Measurements from ENCODE around the gene PRORP. TPM values are rescaled to one million over a fixed set of nuclear protein-coding genes. Genes with fewer than 3 reads are reported as not detected.
A peak's percentile ranks its signal among the peaks of the same experiment; 100 is the strongest.

The PRORP gene
- 22.4 TPM for total RNA-seq
- long read RNA-seq, full-length matches to known transcripts, result 6 of 12 reads
- long read RNA-seq, partial matches to known transcripts, result 4 of 12 reads
- long read RNA-seq, other reads (novel, unspliced or antisense), result 2 of 12 reads

- Histone ChIP-seq H3K4me3 (peak within 1 kb of the TSS; percentile 81), H3K27ac (peak within 1 kb of the TSS; percentile 97), H3K27me3 (ENCODE audit: low read depth) (no peaks in the 10 kb centered on the region), H3K4me1 (peaks cover 30% of the 10 kb centered on the region), H3K9me3 (no peaks in the 10 kb centered on the region), H3K36me3 (peaks cover 9% of the 10 kb centered on the region)
- intact Hi-C loops (cut with DNase I), result no loop called here
- DNase-seq (peak; percentile 97), ATAC-seq (peak; percentile 96)
- TF ChIP-seq, protein P1, sequence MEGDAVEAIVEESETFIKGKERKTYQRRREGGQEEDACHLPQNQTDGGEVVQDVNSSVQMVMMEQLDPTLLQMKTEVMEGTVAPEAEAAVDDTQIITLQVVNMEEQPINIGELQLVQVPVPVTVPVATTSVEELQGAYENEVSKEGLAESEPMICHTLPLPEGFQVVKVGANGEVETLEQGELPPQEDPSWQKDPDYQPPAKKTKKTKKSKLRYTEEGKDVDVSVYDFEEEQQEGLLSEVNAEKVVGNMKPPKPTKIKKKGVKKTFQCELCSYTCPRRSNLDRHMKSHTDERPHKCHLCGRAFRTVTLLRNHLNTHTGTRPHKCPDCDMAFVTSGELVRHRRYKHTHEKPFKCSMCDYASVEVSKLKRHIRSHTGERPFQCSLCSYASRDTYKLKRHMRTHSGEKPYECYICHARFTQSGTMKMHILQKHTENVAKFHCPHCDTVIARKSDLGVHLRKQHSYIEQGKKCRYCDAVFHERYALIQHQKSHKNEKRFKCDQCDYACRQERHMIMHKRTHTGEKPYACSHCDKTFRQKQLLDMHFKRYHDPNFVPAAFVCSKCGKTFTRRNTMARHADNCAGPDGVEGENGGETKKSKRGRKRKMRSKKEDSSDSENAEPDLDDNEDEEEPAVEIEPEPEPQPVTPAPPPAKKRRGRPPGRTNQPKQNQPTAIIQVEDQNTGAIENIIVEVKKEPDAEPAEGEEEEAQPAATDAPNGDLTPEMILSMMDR (IDR thresholded peaks at IDR 0.05), result no peak
These were observed at the start of gene PRORP, which contains the start of gene PPP2R3C for GRCh38 chr14:35121887-35122695. PRORP (plus strand) TSS chr14:35122552; CDS start chr14:35123246, 694 bp downstream. PPP2R3C (minus strand) TSS chr14:35121990; CDS start chr14:35121959, 31 bp downstream.

- H3K27me3 ChIP-seq (ENCODE audit: low read depth), result no peaks in the 10 kb centered on the region
- DNase-seq, result no peak
- no peaks in the 10 kb centered on the region for H3K9me3 ChIP-seq
- H3K36me3 ChIP-seq, result peaks cover 72% of the 10 kb centered on the region
- no peak overlapping the region for H3K27ac ChIP-seq
- TF ChIP-seq, protein P1 (IDR thresholded peaks at IDR 0.05), result no peak
- H3K4me1 ChIP-seq, result no peaks in the 10 kb centered on the region
- intact Hi-C loops (cut with DNase I), result no loop called here
- ATAC-seq, result no peak
- no peak overlapping the region for H3K4me3 ChIP-seq
These were observed 48.9 kb upstream of the PRORP start for GRCh38 chr14:35073486-35073885.

DNA sequence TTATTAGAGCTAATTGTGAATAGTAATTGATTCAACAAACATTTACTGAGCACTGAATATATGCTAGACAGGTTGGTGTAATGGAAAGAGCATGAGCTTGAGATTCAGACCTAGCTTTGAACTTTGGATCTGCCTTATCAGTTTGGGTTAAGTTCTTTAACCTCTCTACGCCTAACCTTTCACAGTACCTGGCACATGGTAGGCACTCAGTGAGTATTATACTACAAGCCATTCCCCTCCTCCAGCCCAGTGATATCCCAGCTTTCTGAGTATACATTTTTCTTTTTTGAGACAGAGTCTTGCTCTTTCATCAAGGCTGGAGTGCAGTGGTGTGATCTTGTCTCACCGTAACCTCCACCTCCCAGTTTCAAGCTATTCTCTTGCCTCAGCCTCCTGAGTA, 44.3 kb upstream of the PRORP start:
- Histone ChIP-seq H3K4me1 (no peaks in the 10 kb centered on the region), H3K27ac (no peak overlapping the region), H3K36me3 (peaks cover 81% of the 10 kb centered on the region), H3K4me3 (no peak overlapping the region), H3K9me3 (no peaks in the 10 kb centered on the region), H3K27me3 (ENCODE audit: low read depth) (no peaks in the 10 kb centered on the region)
- DNase-seq (no peak), ATAC-seq (no peak)
- intact Hi-C loops (cut with DNase I), result no loop called here
- TF ChIP-seq, protein P1 (IDR thresholded peaks at IDR 0.05), result no peak

GRCh38 chr14:35079742-35080141, 42.6 kb upstream of the PRORP start:
- ATAC-seq (peak in 1 of 2 donors; percentile 7), DNase-seq (no peak)
- intact Hi-C loops (cut with DNase I), result no loop called here
- Histone ChIP-seq H3K9me3 (no peaks in the 10 kb centered on the region), H3K4me1 (no peaks in the 10 kb centered on the region), H3K27me3 (ENCODE audit: low read depth) (no peaks in the 10 kb centered on the region), H3K36me3 (peaks cover 84% of the 10 kb centered on the region), H3K27ac (no peak overlapping the region), H3K4me3 (no peak overlapping the region)
- TF ChIP-seq, protein P1 (IDR thresholded peaks at IDR 0.05), result no peak

DNA sequence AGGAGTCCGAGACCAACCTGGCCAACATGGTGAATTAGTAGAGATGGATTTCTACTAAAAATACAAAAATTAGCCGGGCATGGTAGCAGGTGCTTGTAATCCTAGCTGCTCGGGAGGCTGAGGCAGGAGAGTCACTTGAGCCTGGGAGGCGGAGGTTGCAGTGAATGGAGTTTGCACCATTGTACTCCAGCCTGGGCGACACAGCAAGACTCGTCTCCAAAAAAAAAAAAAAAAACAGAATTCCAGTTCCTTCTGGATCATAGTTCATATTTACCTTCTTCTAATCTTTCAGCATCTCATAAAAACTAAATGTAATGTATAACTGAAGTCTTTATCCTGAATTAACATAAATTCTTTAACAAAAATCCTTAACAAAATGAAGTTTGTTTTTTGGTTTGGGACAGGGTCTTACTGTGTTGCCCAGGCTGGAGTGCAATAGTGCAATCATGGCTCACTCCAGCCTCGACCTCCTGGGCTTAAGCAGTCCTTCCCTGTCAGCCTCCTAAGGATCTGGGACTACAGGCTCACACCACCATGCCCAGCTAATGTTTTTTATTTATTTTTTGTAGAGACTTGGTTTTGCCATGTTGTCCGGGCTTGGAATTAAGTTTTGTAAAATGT, 38.7 kb upstream of the PRORP start:
- H3K36me3 ChIP-seq, result peaks cover 100% of the 10 kb centered on the region
- no peak for DNase-seq
- intact Hi-C loops (cut with DNase I), result no loop called here
- ATAC-seq, result no peak
- H3K4me3 ChIP-seq, result no peak overlapping the region
- TF ChIP-seq, protein P1 (IDR thresholded peaks at IDR 0.05), result no peak
- H3K4me1 ChIP-seq, result no peaks in the 10 kb centered on the region
- no peaks in the 10 kb centered on the region for H3K27me3 ChIP-seq (ENCODE audit: low read depth)
- H3K9me3 ChIP-seq, result no peaks in the 10 kb centered on the region
- H3K27ac ChIP-seq, result no peak overlapping the region
